ENCODE results near the gene VPS41. TPM values are rescaled to one million over a fixed set of nuclear protein-coding genes. Genes with fewer than 3 reads are reported as not detected.

The VPS41 gene
- polyA plus RNA-seq, 1 experiment: 15.7 TPM

DNA sequence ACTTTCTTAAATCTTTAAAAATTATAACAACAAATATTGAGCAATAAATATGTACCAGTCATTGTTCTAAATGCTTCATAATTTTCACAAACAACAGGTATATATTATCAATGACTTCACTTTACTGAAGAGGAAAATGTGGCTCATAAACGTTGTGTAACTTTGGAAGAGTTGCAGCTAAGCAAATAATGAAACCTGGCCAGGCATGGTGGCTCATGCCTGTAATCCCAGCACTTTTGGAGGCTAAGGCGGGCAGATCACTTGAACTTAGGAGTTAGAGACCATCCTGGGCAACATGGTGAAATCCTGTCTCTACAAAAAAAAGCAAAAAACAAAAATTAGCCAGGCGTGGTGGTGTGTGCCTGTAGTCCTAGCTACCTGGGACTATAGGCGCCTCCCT lies 205.9 kb downstream of the VPS41 start:
- TF ChIP-seq, protein P1, sequence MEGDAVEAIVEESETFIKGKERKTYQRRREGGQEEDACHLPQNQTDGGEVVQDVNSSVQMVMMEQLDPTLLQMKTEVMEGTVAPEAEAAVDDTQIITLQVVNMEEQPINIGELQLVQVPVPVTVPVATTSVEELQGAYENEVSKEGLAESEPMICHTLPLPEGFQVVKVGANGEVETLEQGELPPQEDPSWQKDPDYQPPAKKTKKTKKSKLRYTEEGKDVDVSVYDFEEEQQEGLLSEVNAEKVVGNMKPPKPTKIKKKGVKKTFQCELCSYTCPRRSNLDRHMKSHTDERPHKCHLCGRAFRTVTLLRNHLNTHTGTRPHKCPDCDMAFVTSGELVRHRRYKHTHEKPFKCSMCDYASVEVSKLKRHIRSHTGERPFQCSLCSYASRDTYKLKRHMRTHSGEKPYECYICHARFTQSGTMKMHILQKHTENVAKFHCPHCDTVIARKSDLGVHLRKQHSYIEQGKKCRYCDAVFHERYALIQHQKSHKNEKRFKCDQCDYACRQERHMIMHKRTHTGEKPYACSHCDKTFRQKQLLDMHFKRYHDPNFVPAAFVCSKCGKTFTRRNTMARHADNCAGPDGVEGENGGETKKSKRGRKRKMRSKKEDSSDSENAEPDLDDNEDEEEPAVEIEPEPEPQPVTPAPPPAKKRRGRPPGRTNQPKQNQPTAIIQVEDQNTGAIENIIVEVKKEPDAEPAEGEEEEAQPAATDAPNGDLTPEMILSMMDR (IDR thresholded peaks at IDR 0.05; ENCODE audit: insufficient read depth, low read depth, low read length): no peak
- no peak for DNase-seq (ENCODE audit: low read depth)
- ChIA-PET POLR2A (no interaction called here), CTCF (no interaction called here)
- Histone ChIP-seq H3K27me3 (ENCODE audit: control insufficient read depth, insufficient read depth, low read length) (no peaks in the 10 kb centered on the region), H3K36me3 (ENCODE audit: control insufficient read depth, insufficient read depth, low read length) (no peaks in the 10 kb centered on the region), H3K4me3 (ENCODE audit: low read depth, low read length) (no peak overlapping the region)

DNA sequence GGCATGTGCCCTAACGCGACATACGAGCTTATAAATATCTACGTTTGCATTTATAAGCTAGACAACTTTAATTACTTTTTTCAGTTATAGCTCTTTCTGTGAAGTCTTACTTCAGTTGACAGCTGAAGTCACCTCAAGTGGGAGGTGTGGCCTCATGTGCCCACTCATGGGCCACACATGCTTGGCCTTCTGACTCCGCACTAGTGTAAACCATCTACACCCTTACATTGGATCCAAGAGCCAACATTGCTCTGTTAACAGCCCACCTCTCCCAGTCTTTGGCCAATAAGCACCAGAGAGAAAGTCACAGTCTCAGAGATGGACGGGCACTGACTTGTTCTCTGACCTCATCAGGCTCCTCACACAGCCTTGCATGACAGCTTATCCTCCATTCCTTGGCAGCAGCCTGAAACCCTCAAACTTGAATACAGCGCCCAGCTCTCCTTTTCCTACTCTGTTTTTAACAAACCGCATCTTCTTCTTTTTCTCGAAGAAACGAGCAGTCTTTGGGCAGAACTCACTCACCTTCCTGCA lies 206.9 kb downstream of the VPS41 start:
- no peak for DNase-seq (ENCODE audit: low read depth)
- H3K4me3 ChIP-seq (ENCODE audit: low read depth, low read length): no peak overlapping the region
- ChIA-PET POLR2A (interaction anchor here (0.6 kb wide), 1 partner anchor 19 kb away, joined by 3 read pairs; no protein-coding TSS in a partner anchor), CTCF (no interaction called here)
- no peaks in the 10 kb centered on the region for H3K27me3 ChIP-seq (ENCODE audit: control insufficient read depth, insufficient read depth, low read length)
- TF ChIP-seq, protein P1 (IDR thresholded peaks at IDR 0.05; ENCODE audit: insufficient read depth, low read depth, low read length): no peak
- H3K36me3 ChIP-seq (ENCODE audit: control insufficient read depth, insufficient read depth, low read length): no peaks in the 10 kb centered on the region

DNA sequence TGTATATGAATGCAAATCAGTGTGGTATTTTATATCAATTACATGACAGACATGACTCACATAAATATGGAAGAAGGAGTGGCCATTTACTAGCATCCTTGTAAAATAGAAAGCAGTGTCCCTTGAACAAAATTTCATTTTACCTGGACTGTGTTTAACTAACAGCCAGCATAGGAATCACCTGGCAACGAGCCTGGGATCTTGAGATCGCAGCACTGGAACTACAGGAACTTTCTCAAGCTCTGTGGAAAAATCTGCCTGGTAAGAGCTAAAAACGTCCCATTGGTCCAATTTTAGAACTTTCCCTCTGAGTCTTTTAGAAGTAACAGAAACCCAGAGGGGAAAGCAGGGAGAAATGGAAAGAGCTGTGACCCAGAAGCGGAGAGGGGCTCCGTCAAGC lies 208.9 kb downstream of the VPS41 start:
- no peaks in the 10 kb centered on the region for H3K27me3 ChIP-seq (ENCODE audit: control insufficient read depth, insufficient read depth, low read length)
- no peak for DNase-seq (ENCODE audit: low read depth)
- TF ChIP-seq, protein P1 (IDR thresholded peaks at IDR 0.05; ENCODE audit: insufficient read depth, low read depth, low read length): no peak
- CTCF ChIA-PET: no interaction called here
- H3K36me3 ChIP-seq (ENCODE audit: control insufficient read depth, insufficient read depth, low read length): no peaks in the 10 kb centered on the region
- no peak overlapping the region for H3K4me3 ChIP-seq (ENCODE audit: low read depth, low read length)
- POLR2A ChIA-PET: no interaction called here

DNA sequence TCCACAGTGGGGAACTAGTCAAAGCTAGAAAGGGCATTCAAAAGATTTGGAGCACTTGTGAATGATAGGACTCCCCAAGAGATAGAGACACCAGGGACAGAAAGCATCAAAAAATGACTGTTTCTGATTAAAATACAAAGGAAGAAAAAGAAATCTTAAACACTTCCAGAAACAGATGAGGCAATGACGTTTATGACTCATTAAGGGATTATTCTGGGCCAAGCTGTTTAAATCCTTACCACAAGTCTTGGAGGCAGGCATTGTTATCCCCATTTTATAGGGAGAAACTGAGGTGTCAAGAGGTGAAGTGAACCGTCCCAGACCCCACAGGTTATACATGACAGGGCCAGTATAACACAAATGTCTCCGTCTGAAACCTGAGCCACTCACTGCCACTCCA lies 209.5 kb downstream of the VPS41 start:
- TF ChIP-seq, protein P1 (IDR thresholded peaks at IDR 0.05; ENCODE audit: insufficient read depth, low read depth, low read length): no peak
- H3K4me3 ChIP-seq (ENCODE audit: low read depth, low read length): no peak overlapping the region
- peak; percentile 15 for DNase-seq (ENCODE audit: low read depth)
- H3K36me3 ChIP-seq (ENCODE audit: control insufficient read depth, insufficient read depth, low read length): no peaks in the 10 kb centered on the region
- ChIA-PET CTCF (no interaction called here), POLR2A (no interaction called here)
- no peaks in the 10 kb centered on the region for H3K27me3 ChIP-seq (ENCODE audit: control insufficient read depth, insufficient read depth, low read length)

DNA sequence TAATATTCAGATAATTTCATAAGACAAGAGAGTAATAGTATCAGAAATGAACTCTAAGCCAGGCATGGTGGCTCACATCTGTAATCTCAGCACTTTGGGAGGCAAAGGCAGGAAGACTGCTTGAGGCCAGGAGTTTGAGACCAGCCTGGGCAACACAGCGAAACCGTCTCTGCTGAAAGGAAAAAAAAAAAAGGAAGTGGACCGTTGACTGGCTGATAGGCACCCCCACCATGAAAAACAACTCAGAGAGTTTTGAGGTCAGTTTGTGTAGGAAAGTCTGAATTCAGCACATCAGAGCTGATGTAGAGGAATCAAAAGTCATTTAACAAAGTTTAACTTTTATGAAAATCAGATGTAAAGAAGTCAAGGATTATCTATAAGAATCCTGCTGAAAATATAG lies 214.7 kb downstream of the VPS41 start:
- ChIA-PET POLR2A (no interaction called here), CTCF (no interaction called here)
- Histone ChIP-seq H3K36me3 (ENCODE audit: control insufficient read depth, insufficient read depth, low read length) (no peaks in the 10 kb centered on the region), H3K27me3 (ENCODE audit: control insufficient read depth, insufficient read depth, low read length) (no peaks in the 10 kb centered on the region), H3K4me3 (ENCODE audit: low read depth, low read length) (no peak overlapping the region)
- TF ChIP-seq, protein P1 (IDR thresholded peaks at IDR 0.05; ENCODE audit: insufficient read depth, low read depth, low read length): no peak
- no peak for DNase-seq (ENCODE audit: low read depth)

Data from BJ (cell line).